ENCODE results near the gene OXSR1.

- TF ChIP-seq, protein P1, sequence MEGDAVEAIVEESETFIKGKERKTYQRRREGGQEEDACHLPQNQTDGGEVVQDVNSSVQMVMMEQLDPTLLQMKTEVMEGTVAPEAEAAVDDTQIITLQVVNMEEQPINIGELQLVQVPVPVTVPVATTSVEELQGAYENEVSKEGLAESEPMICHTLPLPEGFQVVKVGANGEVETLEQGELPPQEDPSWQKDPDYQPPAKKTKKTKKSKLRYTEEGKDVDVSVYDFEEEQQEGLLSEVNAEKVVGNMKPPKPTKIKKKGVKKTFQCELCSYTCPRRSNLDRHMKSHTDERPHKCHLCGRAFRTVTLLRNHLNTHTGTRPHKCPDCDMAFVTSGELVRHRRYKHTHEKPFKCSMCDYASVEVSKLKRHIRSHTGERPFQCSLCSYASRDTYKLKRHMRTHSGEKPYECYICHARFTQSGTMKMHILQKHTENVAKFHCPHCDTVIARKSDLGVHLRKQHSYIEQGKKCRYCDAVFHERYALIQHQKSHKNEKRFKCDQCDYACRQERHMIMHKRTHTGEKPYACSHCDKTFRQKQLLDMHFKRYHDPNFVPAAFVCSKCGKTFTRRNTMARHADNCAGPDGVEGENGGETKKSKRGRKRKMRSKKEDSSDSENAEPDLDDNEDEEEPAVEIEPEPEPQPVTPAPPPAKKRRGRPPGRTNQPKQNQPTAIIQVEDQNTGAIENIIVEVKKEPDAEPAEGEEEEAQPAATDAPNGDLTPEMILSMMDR (IDR thresholded peaks at IDR 0.05 in 2 of 3, conservative IDR thresholded peaks at IDR 0.05 in 1 of 3; ENCODE audit: control insufficient read depth in 2 of 3, extremely low read depth in 1 of 3, insufficient read depth in 1 of 3, low read depth in 3 of 3, low read length in 3 of 3): no peak
- TF ChIP-seq YY1 (IDR thresholded peaks at IDR 0.05; ENCODE audit: low read depth, low read length) (no peak), MYC (IDR thresholded peaks at IDR 0.05; ENCODE audit: insufficient read depth, insufficient read length, insufficient replicate concordance, low read length, severe bottlenecking) (no peak), TCF12 (IDR thresholded peaks at IDR 0.05; ENCODE audit: low read depth, low read length) (no peak), EZH2 (IDR thresholded peaks at IDR 0.05; ENCODE audit: borderline replicate concordance, control insufficient read depth, low read depth, low read length) (no peak), SREBF2 (IDR thresholded peaks at IDR 0.05; ENCODE audit: low read length) (no peak), RAD21 (IDR thresholded peaks at IDR 0.05; ENCODE audit: insufficient read depth, low read depth, low read length) (no peak)
- TF ChIP-seq, protein P2, sequence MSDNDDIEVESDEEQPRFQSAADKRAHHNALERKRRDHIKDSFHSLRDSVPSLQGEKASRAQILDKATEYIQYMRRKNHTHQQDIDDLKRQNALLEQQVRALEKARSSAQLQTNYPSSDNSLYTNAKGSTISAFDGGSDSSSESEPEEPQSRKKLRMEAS (IDR thresholded peaks at IDR 0.05; ENCODE audit: low read depth, low read length): no peak
Measured at GRCh38 chr3:38139191-38139590, 26.1 kb upstream of the OXSR1 start.

Data from GM12878 (cell line).